H1 (cell line): ENCODE measurements around the gene IFIT2. TPM values are rescaled to one million over a fixed set of nuclear protein-coding genes. Genes with fewer than 3 reads are reported as not detected.

ENCODE experiments used
- CHD2 ChIP-seq: IDR thresholded peaks from 2 replicates; pipeline ENCODE4 v1.6.1; 2012; ENCODE audit warnings: low read length, improper control_type of control experiment
- CTCF ChIP-seq, 3 experiments: IDR thresholded peaks; 1 replicate in 2 of 3; 2 replicates in 1 of 3; pipeline versions ENCODE4 v1.5.1 to v1.6.1; 2011; ENCODE audit warnings: low read length in 3 of 3, mild to moderate bottlenecking in 3 of 3, inconsistent platforms in 2 of 3, low read depth in 1 of 3, moderate library complexity in 1 of 3; ENCODE audit not compliant: insufficient read depth in 1 of 3; ENCODE audit errors: control extremely low read depth in 1 of 3
- E2F6 ChIP-seq: IDR thresholded peaks from 2 replicates; pipeline ENCODE4 v1.6.1; 2012; ENCODE audit warnings: inconsistent platforms
- FOSL1 ChIP-seq: IDR thresholded peaks from 2 replicates; pipeline ENCODE4 v1.6.1; 2011; ENCODE audit warnings: mild to moderate bottlenecking, low read depth, low read length, moderate library complexity; ENCODE audit not compliant: insufficient read depth
- MAFK ChIP-seq: IDR thresholded peaks from 2 replicates; pipeline ENCODE4 v1.6.1; 2012; ENCODE audit warnings: low read depth, mild to moderate bottlenecking, improper control_type of control experiment, low read length
- POU5F1 ChIP-seq: IDR thresholded peaks from 2 replicates; pipeline ENCODE4 v1.6.1; 2011; ENCODE audit warnings: low read depth, mild to moderate bottlenecking, low read length, moderate library complexity
- polyA plus RNA-seq, 7 experiments: library from polyadenylated mRNA; depleted of rRNA in 3 of 7; stranded (reverse) in 5 of 7; unstranded in 2 of 7; fragments of >200 nt in 5 of 7; fragments of 200-250 nt in 2 of 7; gene quantifications; 1 replicate in 5 of 7; 2 replicates in 1 of 7; 4 replicates in 1 of 7; pipeline versions ENCODE4 v1.2.1 to v1.2.3, GENCODE V29; 2011 to 2013; ENCODE audit warnings: missing spikeins in 2 of 7, mixed read lengths in 2 of 7
- total RNA-seq: library from RNA; stranded (reverse); fragmentation: NEBNext Ultra II Directional; extraction: Animal tissue kit (Norgen Biotek cat#: 25700); gene quantifications from 2 replicates; pipeline ENCODE4 v1.2.1, GENCODE V29; 2021

Gene IFIT2
- total and polyA plus RNA-seq, 2 of the 8 experiments (the other 6 are each of a cell fraction or from before 2014, with no cell fraction given) = 0.03 to 0.35 TPM

GRCh38 chr10:89258881-89259280 lies 43.0 kb upstream of the IFIT2 start (continued):
- no peak for TF ChIP-seq POU5F1
- TF ChIP-seq CHD2 = no peak
- TF ChIP-seq E2F6 = no peak
- no peak for TF ChIP-seq CTCF (IDR thresholded peaks at IDR 0.05; ENCODE audit: control extremely low read depth in 1 of 3, insufficient read depth in 1 of 3, low read depth in 1 of 3, low read length in 3 of 3)
- TF ChIP-seq MAFK = no peak
- TF ChIP-seq FOSL1 = no peak
- TF ChIP-seq, all 59 proteins: peak for 0
